Lower leg skin (tissue), 4 donors: ENCODE data around the gene ACSM5. TPM values are rescaled to one million over a fixed set of nuclear protein-coding genes. Genes with fewer than 3 reads are reported as not detected.

Experiments
- DNase-seq, 2 donors: peaks; one replicate each; pipeline ENCODE4 v3.0.0-alpha.2; 2019; ENCODE audit warnings: low spot score in 2 of 2
- H3K4me3 ChIP-seq: fragments of 200-600 bp; sonication (generic); 2 replicates; pipeline ENCODE4 v1.5.1; 2017; ENCODE audit warnings: mild to moderate bottlenecking, low read depth; ENCODE audit not compliant: poor library complexity, severe bottlenecking
- POLR2A ChIP-seq, 2 donors: fragments of 450-650 bp; IDR thresholded peaks; one replicate each; pipeline ENCODE4 v1.6.1; 2016 to 2017; ENCODE audit warnings: antibody characterized with exemption in 2 of 2, mild to moderate bottlenecking in 1 of 2, moderate library complexity in 1 of 2
- WGBS, 2 donors: methylation state at CpG; one replicate each; pipeline ENCODE4 v1.1.5; 2018; 5-methylcytosine and 5-hydroxymethylcytosine counted together
- intact Hi-C: fragments of 100-400 bp; cut with DNase I; formaldehyde crosslinking; loops from one replicate; pipeline ENCODE4 v1.15.0; 2023; ENCODE audit warnings: low total_unique reads
- total RNA-seq, 4 donors: library from RNA; depleted of rRNA; stranded (reverse); fragments of >200 nt; gene quantifications; one replicate each; pipeline ENCODE4 v1.1.0, GENCODE V29; 2016
- TF ChIP-seq, protein P1 (sequence below), 3 donors: fragments of 450-650 bp; IDR thresholded peaks; one replicate each; pipeline ENCODE4 v1.5.1; 2016; ENCODE audit warnings: antibody characterized with exemption in 3 of 3, mild to moderate bottlenecking in 3 of 3, moderate library complexity in 2 of 3

The ACSM5 gene
- total RNA-seq, 4 donors from 2014 or later: 1.5 to 5.5 (median 2.9) TPM

DNA sequence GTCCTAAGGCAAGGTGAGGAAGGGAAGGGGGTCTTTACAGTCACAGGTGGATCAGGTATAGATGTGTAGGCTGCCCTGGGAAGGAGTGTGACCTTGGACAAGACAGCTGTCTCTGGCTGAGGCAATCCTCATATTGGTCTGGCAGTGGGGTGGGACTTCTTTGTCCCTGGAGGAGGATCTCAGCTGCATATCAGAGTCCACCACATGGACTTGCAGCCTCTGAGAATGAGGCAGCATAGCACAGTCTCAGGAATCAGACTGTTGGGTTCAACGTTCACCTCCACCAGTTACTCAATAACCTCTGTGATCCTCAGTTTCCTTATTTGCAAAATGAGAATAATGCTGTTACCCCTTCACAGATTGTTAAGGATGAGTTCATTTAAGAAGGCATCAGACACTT lies 75.4 kb downstream of the ACSM5 start:
- no peak overlapping the region for H3K4me3 ChIP-seq
- 74 to 84% methylated on average over 1 of the region's 1 CpG for WGBS, 2 donors
- intact Hi-C loops: no loop called here
- TF ChIP-seq, protein P1, sequence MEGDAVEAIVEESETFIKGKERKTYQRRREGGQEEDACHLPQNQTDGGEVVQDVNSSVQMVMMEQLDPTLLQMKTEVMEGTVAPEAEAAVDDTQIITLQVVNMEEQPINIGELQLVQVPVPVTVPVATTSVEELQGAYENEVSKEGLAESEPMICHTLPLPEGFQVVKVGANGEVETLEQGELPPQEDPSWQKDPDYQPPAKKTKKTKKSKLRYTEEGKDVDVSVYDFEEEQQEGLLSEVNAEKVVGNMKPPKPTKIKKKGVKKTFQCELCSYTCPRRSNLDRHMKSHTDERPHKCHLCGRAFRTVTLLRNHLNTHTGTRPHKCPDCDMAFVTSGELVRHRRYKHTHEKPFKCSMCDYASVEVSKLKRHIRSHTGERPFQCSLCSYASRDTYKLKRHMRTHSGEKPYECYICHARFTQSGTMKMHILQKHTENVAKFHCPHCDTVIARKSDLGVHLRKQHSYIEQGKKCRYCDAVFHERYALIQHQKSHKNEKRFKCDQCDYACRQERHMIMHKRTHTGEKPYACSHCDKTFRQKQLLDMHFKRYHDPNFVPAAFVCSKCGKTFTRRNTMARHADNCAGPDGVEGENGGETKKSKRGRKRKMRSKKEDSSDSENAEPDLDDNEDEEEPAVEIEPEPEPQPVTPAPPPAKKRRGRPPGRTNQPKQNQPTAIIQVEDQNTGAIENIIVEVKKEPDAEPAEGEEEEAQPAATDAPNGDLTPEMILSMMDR (IDR thresholded peaks at IDR 0.05): no peak
- TF ChIP-seq POLR2A (IDR thresholded peaks at IDR 0.05): no peak
- DNase-seq: no peak

GRCh38 chr16:20485408-20485807 lies 76.1 kb downstream of the ACSM5 start:
- no peak overlapping the region for H3K4me3 ChIP-seq
- intact Hi-C loops: no loop called here
- WGBS, 2 donors: 85 to 88% methylated on average over 1 of the region's 1 CpG
- DNase-seq: no peak
- TF ChIP-seq, protein P1 (IDR thresholded peaks at IDR 0.05): no peak
- TF ChIP-seq POLR2A (IDR thresholded peaks at IDR 0.05): no peak

Other genes starting within 250 kb of the ACSM5 start
- gene GP2, start 82.0 kb upstream of the ACSM5 start, total RNA-seq: 1 to 10 TPM in 2 of 4 donors, under 1 TPM in 1, not detected in 1; 0.46 to 3.7 (median 2.3) TPM
- not detected for gene UMOD, start 56.8 kb upstream of the ACSM5 start, total RNA-seq
- gene PDILT, start 4.8 kb upstream of the ACSM5 start, total RNA-seq: not detected
- not detected for gene ACSM2A, start 42.0 kb downstream of the ACSM5 start, total RNA-seq
- not detected for gene ACSM2B, start 166.8 kb downstream of the ACSM5 start, total RNA-seq